Astrocyte (in vitro differentiated cells and primary cell): ENCODE measurements around the gene VPS37C. TPM values are rescaled to one million over a fixed set of nuclear protein-coding genes. Genes with fewer than 3 reads are reported as not detected.

Source experiments
- DNase-seq: peaks from one replicate; pipeline ENCODE4 v3.0.0-alpha.2; 2010; ENCODE audit warnings: low read depth
- FAIRE-seq: peaks from 2 replicates; lab custom pipeline; 2011; peaks lifted over from hg19 to GRCh38; lab: Jason Lieb, UNC
- H2AFZ ChIP-seq: 2 replicates; pipeline ENCODE4 v1.6.0; 2012; ENCODE audit warnings: low read depth, low read length, inconsistent platforms
- H3K27ac ChIP-seq: 2 replicates; pipeline ENCODE4 v1.5.1; 2011; ENCODE audit warnings: low read depth, low read length, inconsistent platforms
- H3K27me3 ChIP-seq: 2 replicates; pipeline ENCODE4 v1.6.0; 2011; ENCODE audit warnings: low read length, inconsistent platforms; ENCODE audit not compliant: insufficient read depth
- H3K36me3 ChIP-seq: 2 replicates; pipeline ENCODE4 v1.5.1; 2011; ENCODE audit warnings: low read length, inconsistent platforms; ENCODE audit not compliant: insufficient read depth
- H3K4me1 ChIP-seq: 2 replicates; pipeline ENCODE4 v1.5.1; 2011; ENCODE audit warnings: low read length, inconsistent platforms; ENCODE audit not compliant: insufficient read depth
- H3K4me2 ChIP-seq: 2 replicates; pipeline ENCODE4 v1.6.0; 2012; ENCODE audit warnings: low read length, inconsistent platforms
- H3K4me3 ChIP-seq: 2 replicates; pipeline ENCODE4 v1.5.1; 2011; ENCODE audit warnings: low read depth, mild to moderate bottlenecking, low read length, inconsistent platforms; ENCODE audit not compliant: insufficient read depth
- H3K79me2 ChIP-seq: 2 replicates; pipeline ENCODE4 v1.6.0; 2012; ENCODE audit warnings: mild to moderate bottlenecking, low read length, inconsistent platforms; ENCODE audit not compliant: insufficient read depth
- H3K9ac ChIP-seq: 2 replicates; pipeline ENCODE4 v1.6.0; 2012; ENCODE audit warnings: mild to moderate bottlenecking, low read length, inconsistent platforms
- H3K9me3 ChIP-seq: 2 replicates; pipeline ENCODE4 v1.5.1; 2012; ENCODE audit warnings: low read depth, mild to moderate bottlenecking, low read length, inconsistent platforms; ENCODE audit not compliant: insufficient read depth
- H4K20me1 ChIP-seq: 2 replicates; pipeline ENCODE4 v1.6.0; 2012; ENCODE audit warnings: low read length, inconsistent platforms; ENCODE audit not compliant: insufficient read depth
- H3K27ac Mint-ChIP-seq: one replicate; pipeline ENCODE4 v1.8.0; 2021; ENCODE audit warnings: mild to moderate bottlenecking, mixed read lengths; ENCODE audit not compliant: unreplicated experiment
- H3K27me3 Mint-ChIP-seq: one replicate; pipeline ENCODE4 v1.8.0; 2021; ENCODE audit warnings: low read depth, mixed read lengths; ENCODE audit not compliant: unreplicated experiment
- H3K36me3 Mint-ChIP-seq: one replicate; pipeline ENCODE4 v1.8.0; 2021; ENCODE audit warnings: low read depth, mixed read lengths; ENCODE audit not compliant: unreplicated experiment
- H3K4me1 Mint-ChIP-seq: one replicate; pipeline ENCODE4 v1.8.0; 2021; ENCODE audit warnings: low read depth, mixed read lengths; ENCODE audit not compliant: unreplicated experiment
- H3K4me3 Mint-ChIP-seq: one replicate; pipeline ENCODE4 v1.8.0; 2021; ENCODE audit warnings: mild to moderate bottlenecking, moderate library complexity, mixed read lengths; ENCODE audit not compliant: unreplicated experiment
- H3K9me3 Mint-ChIP-seq: one replicate; pipeline ENCODE4 v1.8.0; 2021; ENCODE audit warnings: mild to moderate bottlenecking, mixed read lengths; ENCODE audit not compliant: unreplicated experiment
- CTCF ChIP-seq: IDR thresholded peaks from 2 replicates; pipeline ENCODE4 v1.5.1; 2011; ENCODE audit warnings: low read depth, mild to moderate bottlenecking, inconsistent platforms, low read length, moderate library complexity; ENCODE audit not compliant: insufficient read depth
- EZH2 ChIP-seq: IDR thresholded peaks from 2 replicates; pipeline ENCODE4 v1.6.1; 2012; ENCODE audit warnings: mild to moderate bottlenecking, low read length, inconsistent platforms; ENCODE audit not compliant: insufficient read depth
- total RNA-seq: library from RNA; stranded (reverse); gene quantifications from 2 replicates; pipeline ENCODE4 v1.2.1, GENCODE V29; 2021

The VPS37C gene
- total RNA-seq, 1 donor from 2014 or later: 18.1 TPM

DNA sequence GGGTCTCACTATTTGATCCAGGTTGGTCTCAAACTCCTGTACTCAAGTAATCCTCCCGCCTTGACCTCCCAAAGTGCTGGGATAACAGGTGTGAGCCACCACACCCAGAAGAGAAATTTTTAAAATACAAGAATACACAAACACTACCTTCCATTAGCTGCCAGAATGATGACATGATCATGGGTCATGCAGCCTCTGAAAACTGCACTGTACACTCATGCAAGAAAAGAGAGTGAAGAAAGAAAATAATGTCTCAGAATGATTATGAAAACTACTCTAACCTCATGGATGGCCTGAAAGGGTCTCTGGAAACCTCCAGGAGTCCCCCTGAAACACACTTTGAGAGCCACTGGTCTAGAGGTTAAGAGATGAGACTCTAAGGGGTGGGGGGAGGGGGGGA is 18.8 kb downstream of the VPS37C start:
- H3K27ac Mint-ChIP-seq: peak overlapping the region; percentile 1
- H3K9ac ChIP-seq: no peak overlapping the region

GRCh38 chr11:61141601-61142028 is 19.6 kb downstream of the VPS37C start:
- Histone ChIP-seq H3K79me2 (peaks cover 40% of the 10 kb centered on the region), H3K27me3 (no peaks in the 10 kb centered on the region), H4K20me1 (peaks cover 84% of the 10 kb centered on the region), H2AFZ (no peak overlapping the region), H3K4me3 (no peak overlapping the region), H3K27ac (no peak overlapping the region), H3K4me1 (peaks cover 15% of the 10 kb centered on the region), H3K9ac (no peak overlapping the region), H3K9me3 (no peaks in the 10 kb centered on the region), H3K36me3 (no peaks in the 10 kb centered on the region), H3K4me2 (no peak overlapping the region)
- TF ChIP-seq CTCF: no peak
- no peak for TF ChIP-seq EZH2
- Mint-ChIP-seq H3K36me3 (peaks cover 8% of the 10 kb centered on the region), H3K27me3 (no peaks in the 10 kb centered on the region), H3K9me3 (no peaks in the 10 kb centered on the region), H3K4me1 (peaks cover 20% of the 10 kb centered on the region), H3K4me3 (no peak overlapping the region), H3K27ac (no peak overlapping the region)
- DNase-seq (no peak), FAIRE-seq (no peak)

More for the DNA sequence above, 18.8 kb downstream of the VPS37C start:
- H3K4me2 ChIP-seq: no peak overlapping the region
- H3K27ac ChIP-seq: no peak overlapping the region
- no peak for DNase-seq
- H3K36me3 ChIP-seq: no peaks in the 10 kb centered on the region
- no peak for FAIRE-seq
- no peak for TF ChIP-seq EZH2
- no peak for TF ChIP-seq CTCF
- H3K9me3 ChIP-seq: no peaks in the 10 kb centered on the region
- H4K20me1 ChIP-seq: peaks cover 86% of the 10 kb centered on the region
- H3K27me3 ChIP-seq: no peaks in the 10 kb centered on the region
- peaks cover 20% of the 10 kb centered on the region for H3K4me1 Mint-ChIP-seq
- H2AFZ ChIP-seq: no peak overlapping the region
- no peaks in the 10 kb centered on the region for H3K9me3 Mint-ChIP-seq
- H3K4me3 ChIP-seq: no peak overlapping the region
- H3K36me3 Mint-ChIP-seq: peaks cover 4% of the 10 kb centered on the region
- peaks cover 15% of the 10 kb centered on the region for H3K4me1 ChIP-seq
- H3K79me2 ChIP-seq: peaks cover 46% of the 10 kb centered on the region
- no peak overlapping the region for H3K4me3 Mint-ChIP-seq
- H3K27me3 Mint-ChIP-seq: no peaks in the 10 kb centered on the region

GRCh38 chr11:61140416-61140815 is 20.8 kb downstream of the VPS37C start:
- no peak for TF ChIP-seq CTCF
- no peak for TF ChIP-seq EZH2
- no peaks in the 10 kb centered on the region for H3K9me3 Mint-ChIP-seq

More at GRCh38 chr11:61140416-61140815, 20.8 kb downstream of the VPS37C start:
- H3K36me3 Mint-ChIP-seq: peaks cover 8% of the 10 kb centered on the region
- no peak overlapping the region for H3K4me3 Mint-ChIP-seq
- H3K27me3 Mint-ChIP-seq: no peaks in the 10 kb centered on the region
- peaks cover 40% of the 10 kb centered on the region for H3K79me2 ChIP-seq
- H3K27me3 ChIP-seq: no peaks in the 10 kb centered on the region
- H3K4me2 ChIP-seq: no peak overlapping the region
- no peak for DNase-seq
- H3K4me3 ChIP-seq: no peak overlapping the region
- no peaks in the 10 kb centered on the region for H3K9me3 ChIP-seq
- H3K36me3 ChIP-seq: no peaks in the 10 kb centered on the region
- H3K27ac ChIP-seq: no peak overlapping the region
- peaks cover 76% of the 10 kb centered on the region for H4K20me1 ChIP-seq
- peaks cover 15% of the 10 kb centered on the region for H3K4me1 ChIP-seq
- H2AFZ ChIP-seq: no peak overlapping the region
- no peak overlapping the region for H3K9ac ChIP-seq
- H3K27ac Mint-ChIP-seq: no peak overlapping the region
- peaks cover 20% of the 10 kb centered on the region for H3K4me1 Mint-ChIP-seq
- FAIRE-seq: no peak
